HG03097 (cell line): Measurements from ENCODE around the gene GDNF.
"Not testable (repeated sequence)": the region's sequence is repeated elsewhere in the genome, so short reads cannot be mapped to it uniquely, and the experiment has no call there.

Experiments
- ATAC-seq: cut with Tn5 transposase; IDR thresholded peaks from one replicate; pipeline ENCODE4 v1.9.1; 2021; ENCODE audit not compliant: unreplicated experiment, low FRiP score

The GDNF gene

GRCh38 chr5:37787742-37788141 lies 52.1 kb downstream of the GDNF start:
- no peak for ATAC-seq

GRCh38 chr5:37786862-37787519 lies 52.9 kb downstream of the GDNF start:
- ATAC-seq: no peak

- ATAC-seq: no peak
These were observed 53.4 kb downstream of the GDNF start for GRCh38 chr5:37786416-37786815.

- ATAC-seq: not testable (repeated sequence)
These were observed 58.4 kb downstream of the GDNF start for GRCh38 chr5:37781409-37781808.

GRCh38 chr5:37777432-37778130 lies 62.3 kb downstream of the GDNF start:
- no peak for ATAC-seq

- ATAC-seq: no peak
These were observed 63.0 kb downstream of the GDNF start for GRCh38 chr5:37776826-37777225.

GRCh38 chr5:37774912-37775483 lies 64.8 kb downstream of the GDNF start:
- no peak for ATAC-seq

- ATAC-seq: no peak
These were observed 66.0 kb downstream of the GDNF start for GRCh38 chr5:37773809-37774208.

- ATAC-seq: no peak
These were observed 67.6 kb downstream of the GDNF start for GRCh38 chr5:37772255-37772654.

- no peak for ATAC-seq
These were observed 68.1 kb downstream of the GDNF start for GRCh38 chr5:37771731-37772130.

GRCh38 chr5:37771203-37771611 lies 68.6 kb downstream of the GDNF start:
- ATAC-seq: no peak

GRCh38 chr5:37770786-37771185 lies 69.1 kb downstream of the GDNF start:
- no peak for ATAC-seq

GRCh38 chr5:37769840-37770239 lies 70.0 kb downstream of the GDNF start:
- no peak for ATAC-seq

- ATAC-seq: no peak
These were observed 70.7 kb downstream of the GDNF start for GRCh38 chr5:37769108-37769507.

GRCh38 chr5:37768371-37768770 lies 71.5 kb downstream of the GDNF start:
- no peak for ATAC-seq

- no peak for ATAC-seq
These were observed 71.9 kb downstream of the GDNF start for GRCh38 chr5:37767961-37768360.

- no peak for ATAC-seq
These were observed 72.6 kb downstream of the GDNF start for GRCh38 chr5:37767251-37767650.
